H7 (cell line): Measurements from ENCODE around the gene TMEM170A. TPM values are rescaled to one million over a fixed set of nuclear protein-coding genes. Genes with fewer than 3 reads are reported as not detected.

ENCODE experiments used
- DNase-seq: peaks from one replicate; pipeline ENCODE4 v3.0.0; 2012
- H3K27me3 ChIP-seq: 2 replicates; pipeline ENCODE4 v1.6.0; 2011; ENCODE audit warnings: mild to moderate bottlenecking, low read length; ENCODE audit not compliant: control insufficient read depth, insufficient read depth
- H3K36me3 ChIP-seq: replicated peaks from 2 replicates; pipeline ENCODE4 v1.5.1; 2011; ENCODE audit warnings: low read length; ENCODE audit not compliant: control insufficient read depth, insufficient read depth
- H3K4me3 ChIP-seq: 2 replicates; pipeline ENCODE4 v1.5.1; 2011; ENCODE audit warnings: low read depth, mild to moderate bottlenecking, control low read depth, low read length, moderate library complexity; ENCODE audit not compliant: insufficient read depth
- total RNA-seq: library from RNA; depleted of rRNA; stranded (reverse); fragments of >200 nt; shearing (Covaris generic); gene quantifications from 2 replicates; pipeline ENCODE4 v1.2.3, GENCODE V29; 2014

The TMEM170A gene
- total RNA-seq, 1 experiment from 2014 or later, result 43.7 TPM

- no peak for DNase-seq
- H3K27me3 ChIP-seq, result no peaks in the 10 kb centered on the region
- H3K36me3 ChIP-seq, result peaks cover 2% of the 10 kb centered on the region
- H3K4me3 ChIP-seq, result no peak overlapping the region
These were observed 22.3 kb upstream of the TMEM170A start for GRCh38 chr16:75486676-75487313.

- Histone ChIP-seq H3K27me3 (no peaks in the 10 kb centered on the region), H3K36me3 (peaks cover 2% of the 10 kb centered on the region), H3K4me3 (no peak overlapping the region)
- no peak for DNase-seq
These were observed 21.7 kb upstream of the TMEM170A start for GRCh38 chr16:75486014-75486675.

- Histone ChIP-seq H3K4me3 (no peak overlapping the region), H3K27me3 (no peaks in the 10 kb centered on the region), H3K36me3 (peaks cover 2% of the 10 kb centered on the region)
- no peak for DNase-seq
These were observed 20.9 kb upstream of the TMEM170A start for GRCh38 chr16:75485230-75486013.

- Histone ChIP-seq H3K4me3 (no peak overlapping the region), H3K27me3 (no peaks in the 10 kb centered on the region), H3K36me3 (no peaks in the 10 kb centered on the region; the same call in none of the 2 replicates)
- no peak for DNase-seq
These were observed 18.7 kb upstream of the TMEM170A start for GRCh38 chr16:75483222-75483621.

GRCh38 chr16:75482434-75483205 lies 18.1 kb upstream of the TMEM170A start:
- no peak for DNase-seq
- Histone ChIP-seq H3K36me3 (peaks cover 3% of the 10 kb centered on the region), H3K4me3 (no peak overlapping the region), H3K27me3 (no peaks in the 10 kb centered on the region)

GRCh38 chr16:75481475-75481874 lies 17.0 kb upstream of the TMEM170A start:
- peaks cover 3% of the 10 kb centered on the region for H3K36me3 ChIP-seq
- no peak for DNase-seq
- H3K4me3 ChIP-seq, result no peak overlapping the region
- H3K27me3 ChIP-seq, result no peaks in the 10 kb centered on the region

- no peaks in the 10 kb centered on the region for H3K27me3 ChIP-seq
- DNase-seq, result no peak
- H3K36me3 ChIP-seq, result peaks cover 3% of the 10 kb centered on the region
- H3K4me3 ChIP-seq, result no peak overlapping the region
These were observed 15.0 kb upstream of the TMEM170A start for GRCh38 chr16:75479421-75479990.

GRCh38 chr16:75478480-75479345 lies 14.2 kb upstream of the TMEM170A start:
- no peaks in the 10 kb centered on the region for H3K27me3 ChIP-seq
- DNase-seq, result no peak
- H3K36me3 ChIP-seq, result peaks cover 3% of the 10 kb centered on the region
- H3K4me3 ChIP-seq, result no peak overlapping the region

GRCh38 chr16:75477680-75478473 lies 13.4 kb upstream of the TMEM170A start:
- H3K27me3 ChIP-seq, result no peaks in the 10 kb centered on the region
- peaks cover 4% of the 10 kb centered on the region for H3K36me3 ChIP-seq
- no peak for DNase-seq
- no peak overlapping the region for H3K4me3 ChIP-seq

- Histone ChIP-seq H3K27me3 (no peaks in the 10 kb centered on the region), H3K36me3 (peaks cover 5% of the 10 kb centered on the region), H3K4me3 (no peak overlapping the region)
- no peak for DNase-seq
These were observed 12.3 kb upstream of the TMEM170A start for GRCh38 chr16:75476817-75477216.

- Histone ChIP-seq H3K27me3 (no peaks in the 10 kb centered on the region), H3K4me3 (no peak overlapping the region), H3K36me3 (peaks cover 5% of the 10 kb centered on the region)
- DNase-seq, result no peak
These were observed 10.9 kb upstream of the TMEM170A start for GRCh38 chr16:75475420-75475847.

- DNase-seq, result no peak
- Histone ChIP-seq H3K4me3 (no peak overlapping the region), H3K27me3 (no peaks in the 10 kb centered on the region), H3K36me3 (peaks cover 4% of the 10 kb centered on the region)
These were observed 8.7 kb upstream of the TMEM170A start for GRCh38 chr16:75472908-75473877.
